Transverse colon (tissue), 4 donors: ENCODE data around the gene EIF2S2. TPM values are rescaled to one million over a fixed set of nuclear protein-coding genes. Genes with fewer than 3 reads are reported as not detected.

ENCODE experiments used
- DNase-seq: peaks from one replicate; pipeline ENCODE4 v3.0.0-alpha.2; 2019
- H3K27ac ChIP-seq, 4 donors: fragments of 200-600 bp; sonication (generic); 2 replicates each; pipeline ENCODE4 v1.5.1; 2016 to 2018; ENCODE audit warnings: inconsistent platforms in 4 of 4
- H3K27me3 ChIP-seq: fragments of 200-600 bp; sonication (generic); 2 replicates; pipeline ENCODE4 v1.5.1; 2017; ENCODE audit warnings: inconsistent platforms
- H3K36me3 ChIP-seq, 4 donors: fragments of 200-600 bp; sonication (generic); 2 replicates each; pipeline ENCODE4 v1.5.1; 2017 to 2019; ENCODE audit warnings: inconsistent platforms in 4 of 4
- H3K4me1 ChIP-seq, 4 donors: fragments of 200-600 bp; sonication (generic); 2 replicates each; pipeline ENCODE4 v1.5.1; 2017 to 2020; ENCODE audit warnings: inconsistent platforms in 4 of 4
- H3K4me3 ChIP-seq, 4 donors: fragments of 200-600 bp; sonication (generic); 1 replicate in 1 of 4; 2 replicates in 3 of 4; pipeline versions ENCODE4 v1.5.1 to v1.6.1; 2017 to 2019; ENCODE audit warnings: inconsistent platforms in 4 of 4
- H3K9me3 ChIP-seq, 2 donors: fragments of 200-600 bp; sonication (generic); 2 replicates each; pipeline ENCODE4 v1.5.1; 2017 to 2019; ENCODE audit warnings: inconsistent platforms in 2 of 2
- CTCF ChIP-seq, 5 experiments: fragments of 200-600 bp in 3 of 5; fragments of 450-650 bp in 2 of 5; sonication (generic) in 3 of 5; IDR thresholded peaks; 1 replicate in 2 of 5; 2 replicates in 3 of 5; pipeline ENCODE4 v1.5.1; 2016 to 2017; ENCODE audit warnings: antibody characterized with exemption in 5 of 5, inconsistent platforms in 3 of 5, mild to moderate bottlenecking in 2 of 5, moderate library complexity in 1 of 5
- EP300 ChIP-seq: sonication (generic); formaldehyde crosslinking; IDR thresholded peaks from one replicate; pipeline ENCODE4 v1.6.1; 2017; ENCODE audit warnings: antibody characterized with exemption, low read depth
- POLR2A ChIP-seq: fragments of 450-650 bp; IDR thresholded peaks from one replicate; pipeline ENCODE4 v1.6.1; 2016; ENCODE audit warnings: antibody characterized with exemption, mild to moderate bottlenecking, moderate library complexity
- POLR2AphosphoS5 ChIP-seq, 3 donors: sonication (generic); formaldehyde crosslinking; IDR thresholded peaks; one replicate each; pipeline ENCODE4 v1.6.1; 2016; ENCODE audit warnings: antibody characterized with exemption in 3 of 3
- WGBS, 2 donors: methylation state at CpG; one replicate each; pipeline ENCODE4 v1.1.5; 2018; ENCODE audit warnings: low coverage in 1 of 2; 5-methylcytosine and 5-hydroxymethylcytosine counted together
- in situ Hi-C, 4 donors: fragments of 200-750 bp; cut with MboI; loops; one replicate each; pipeline versions ENCODE4 v1.15.0 to v1.15.1; 2017; ENCODE audit warnings: low sequenced_read_pairs in 3 of 4, low pct_ligation_motif_present in 1 of 4, low pct_unique_long_range_greater_than_20kb in 1 of 4
- intact Hi-C: fragments of 100-400 bp; cut with DNase I; formaldehyde crosslinking; loops from one replicate; pipeline ENCODE4 v1.15.1; 2023; ENCODE audit warnings: low total_unique reads
- total RNA-seq, 4 donors: library from RNA; depleted of rRNA; stranded (reverse); fragments of >200 nt; gene quantifications; one replicate each; pipeline ENCODE4 v1.1.0, GENCODE V29; 2016

Gene EIF2S2
- total RNA-seq, 4 donors from 2014 or later = 15.3 to 42.1 (median 23.9) TPM

- peaks cover 0 to 69% (median 34%) of the 10 kb centered on the region in 4 donors for H3K36me3 ChIP-seq
Measured at GRCh38 chr20:34095825-34096224, 16.2 kb downstream of the EIF2S2 start.

GRCh38 chr20:34093895-34094294, 18.1 kb downstream of the EIF2S2 start:
- H3K36me3 ChIP-seq = peaks cover 0 to 86% (median 34%) of the 10 kb centered on the region in 4 donors
- no peak overlapping the region for H3K27ac ChIP-seq
- intact Hi-C loops = no loop called here
- no peak for DNase-seq
- H3K27me3 ChIP-seq = no peaks in the 10 kb centered on the region
- H3K4me1 ChIP-seq = no peaks in the 10 kb centered on the region
- no peak for TF ChIP-seq POLR2A
- TF ChIP-seq CTCF (IDR thresholded peaks at IDR 0.05) = no peak
- no peaks in the 10 kb centered on the region for H3K9me3 ChIP-seq
- H3K4me3 ChIP-seq = no peak overlapping the region
- WGBS, 2 donors = 89% methylated on average over 2 of the region's 2 CpGs
- in situ Hi-C loops = no loop called here

More at GRCh38 chr20:34095825-34096224, 16.2 kb downstream of the EIF2S2 start:
- intact Hi-C loops (no loop called here), in situ Hi-C loops (no loop called here)
- TF ChIP-seq POLR2AphosphoS5 (IDR thresholded peaks at IDR 0.05) (no peak), CTCF (IDR thresholded peaks at IDR 0.05) (no peak), POLR2A (no peak), EP300 (no peak)
- no peak for DNase-seq
- Histone ChIP-seq H3K9me3 (no peaks in the 10 kb centered on the region), H3K27me3 (no peaks in the 10 kb centered on the region), H3K27ac (no peak overlapping the region), H3K4me1 (no peaks in the 10 kb centered on the region), H3K4me3 (no peak overlapping the region)

GRCh38 chr20:34091637-34092200, 20.3 kb downstream of the EIF2S2 start:
- in situ Hi-C loops (no loop called here), intact Hi-C loops (no loop called here)
- TF ChIP-seq POLR2A = no peak
- no peak overlapping the region for H3K27ac ChIP-seq
- no peaks in the 10 kb centered on the region for H3K27me3 ChIP-seq
- WGBS, 2 donors = 90 to 96% methylated on average over 6 of the region's 6 CpGs
- no peaks in the 10 kb centered on the region for H3K9me3 ChIP-seq
- no peaks in the 10 kb centered on the region for H3K4me1 ChIP-seq
- peaks cover 0 to 70% (median 32%) of the 10 kb centered on the region in 4 donors for H3K36me3 ChIP-seq
- no peak overlapping the region for H3K4me3 ChIP-seq
- no peak for DNase-seq

GRCh38 chr20:34090645-34091044, 21.4 kb downstream of the EIF2S2 start:
- intact Hi-C loops (no loop called here), in situ Hi-C loops (no loop called here)
- 100% methylated on average over 2 of the region's 2 CpGs for WGBS, 2 donors
- Histone ChIP-seq H3K4me1 (no peaks in the 10 kb centered on the region), H3K9me3 (no peaks in the 10 kb centered on the region), H3K27ac (no peak overlapping the region), H3K4me3 (no peak overlapping the region), H3K36me3 (peaks cover 0 to 63% (median 28%) of the 10 kb centered on the region in 4 donors), H3K27me3 (no peaks in the 10 kb centered on the region)
- no peak for DNase-seq
- TF ChIP-seq CTCF (IDR thresholded peaks at IDR 0.05) (no peak), POLR2AphosphoS5 (IDR thresholded peaks at IDR 0.05) (no peak), POLR2A (no peak), EP300 (no peak)

GRCh38 chr20:34089655-34090345, 22.2 kb downstream of the EIF2S2 start:
- Histone ChIP-seq H3K4me1 (no peaks in the 10 kb centered on the region), H3K27ac (no peak overlapping the region), H3K9me3 (no peaks in the 10 kb centered on the region), H3K4me3 (no peak overlapping the region), H3K27me3 (no peaks in the 10 kb centered on the region), H3K36me3 (peaks cover 0 to 55% (median 23%) of the 10 kb centered on the region in 4 donors)
- 74 to 88% methylated on average over 4 to 13 of the region's 13 CpGs for WGBS, 2 donors
- DNase-seq = no peak
- in situ Hi-C loops = no loop called here
- intact Hi-C loops = no loop called here
- TF ChIP-seq POLR2AphosphoS5 (IDR thresholded peaks at IDR 0.05) (no peak), CTCF (IDR thresholded peaks at IDR 0.05) (no peak), EP300 (no peak), POLR2A (no peak)
